ENCODE data around the gene EIF3B. TPM values are rescaled to one million over a fixed set of nuclear protein-coding genes. Genes with fewer than 3 reads are reported as not detected.

EIF3B gene
- total RNA-seq, 1 experiment from 2014 or later, result 333 TPM

DNA sequence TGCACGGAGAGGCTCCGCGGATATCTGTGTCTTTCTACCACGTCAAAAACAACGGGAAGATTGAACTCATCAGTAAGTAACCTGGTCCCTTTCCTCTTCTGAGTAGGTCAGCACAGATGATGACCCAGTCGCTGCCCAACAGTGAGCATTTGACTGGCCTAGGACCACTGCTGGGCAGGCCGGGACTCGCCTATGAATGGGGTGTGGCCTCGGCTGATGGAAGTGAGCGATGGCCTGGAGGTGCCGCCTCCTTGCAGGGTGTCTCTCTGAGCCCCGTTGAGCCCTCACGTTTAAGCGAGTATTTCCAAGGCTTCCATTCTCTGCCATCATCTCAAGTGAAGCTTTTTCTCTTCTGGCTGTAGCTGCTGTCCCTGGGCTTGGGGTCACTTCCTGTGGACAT is 18.1 kb downstream of the EIF3B start:
- intact Hi-C loops (cut with micrococcal nuclease; ENCODE audit: unreplicated experiment), result no loop called here
- H3K4me1 Mint-ChIP-seq (ENCODE audit: low read depth, unreplicated experiment), result no peaks in the 10 kb centered on the region
- CTCF ChIA-PET, result no interaction called here
- no TSS peak for BruUV-seq (replicated peaks)
- DNase-seq, result no peak
- peaks cover 93% of the 10 kb centered on the region for H3K36me3 Mint-ChIP-seq (ENCODE audit: insufficient read depth, unreplicated experiment)
- H3K4me3 Mint-ChIP-seq (ENCODE audit: low read depth, unreplicated experiment), result no peak overlapping the region
- H3K27ac Mint-ChIP-seq (ENCODE audit: unreplicated experiment), result no peak overlapping the region
- H3K27me3 Mint-ChIP-seq (ENCODE audit: unreplicated experiment), result no peaks in the 10 kb centered on the region
- TF ChIP-seq, protein P1, sequence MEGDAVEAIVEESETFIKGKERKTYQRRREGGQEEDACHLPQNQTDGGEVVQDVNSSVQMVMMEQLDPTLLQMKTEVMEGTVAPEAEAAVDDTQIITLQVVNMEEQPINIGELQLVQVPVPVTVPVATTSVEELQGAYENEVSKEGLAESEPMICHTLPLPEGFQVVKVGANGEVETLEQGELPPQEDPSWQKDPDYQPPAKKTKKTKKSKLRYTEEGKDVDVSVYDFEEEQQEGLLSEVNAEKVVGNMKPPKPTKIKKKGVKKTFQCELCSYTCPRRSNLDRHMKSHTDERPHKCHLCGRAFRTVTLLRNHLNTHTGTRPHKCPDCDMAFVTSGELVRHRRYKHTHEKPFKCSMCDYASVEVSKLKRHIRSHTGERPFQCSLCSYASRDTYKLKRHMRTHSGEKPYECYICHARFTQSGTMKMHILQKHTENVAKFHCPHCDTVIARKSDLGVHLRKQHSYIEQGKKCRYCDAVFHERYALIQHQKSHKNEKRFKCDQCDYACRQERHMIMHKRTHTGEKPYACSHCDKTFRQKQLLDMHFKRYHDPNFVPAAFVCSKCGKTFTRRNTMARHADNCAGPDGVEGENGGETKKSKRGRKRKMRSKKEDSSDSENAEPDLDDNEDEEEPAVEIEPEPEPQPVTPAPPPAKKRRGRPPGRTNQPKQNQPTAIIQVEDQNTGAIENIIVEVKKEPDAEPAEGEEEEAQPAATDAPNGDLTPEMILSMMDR (IDR thresholded peaks at IDR 0.05; ENCODE audit: unreplicated experiment), result no peak
- H3K9me3 Mint-ChIP-seq (ENCODE audit: low read depth, unreplicated experiment), result peaks cover 3% of the 10 kb centered on the region

DNA sequence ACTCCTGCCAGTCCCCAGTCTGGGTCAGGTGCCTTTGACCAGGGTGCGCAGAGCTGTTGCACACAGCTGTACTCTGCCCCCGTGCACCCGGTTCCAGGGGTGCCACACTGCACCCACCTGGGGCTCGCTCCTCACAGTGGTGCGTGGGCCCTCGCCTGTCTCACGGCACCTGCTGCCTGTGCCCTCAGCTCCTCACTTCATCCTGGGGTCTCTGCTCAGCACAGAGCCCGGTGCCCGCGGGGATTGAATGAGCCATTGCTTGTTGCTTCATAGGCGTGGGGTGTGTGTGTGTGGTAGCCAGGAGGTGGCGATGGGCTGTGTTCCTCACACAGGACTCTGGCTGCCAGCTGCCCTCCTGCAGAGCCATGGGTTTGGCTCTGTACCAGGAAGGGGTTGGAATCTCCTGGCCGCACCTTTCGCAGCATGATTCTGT is 18.5 kb downstream of the EIF3B start:
- DNase-seq, result no peak
- H3K27ac Mint-ChIP-seq (ENCODE audit: unreplicated experiment), result no peak overlapping the region
- intact Hi-C loops (cut with micrococcal nuclease; ENCODE audit: unreplicated experiment), result no loop called here
- CTCF ChIA-PET, result no interaction called here
- H3K27me3 Mint-ChIP-seq (ENCODE audit: unreplicated experiment), result no peaks in the 10 kb centered on the region
- TF ChIP-seq, protein P1 (IDR thresholded peaks at IDR 0.05; ENCODE audit: unreplicated experiment), result no peak
- peaks cover 91% of the 10 kb centered on the region for H3K36me3 Mint-ChIP-seq (ENCODE audit: insufficient read depth, unreplicated experiment)
- no TSS peak for BruUV-seq (replicated peaks)
- peaks cover 3% of the 10 kb centered on the region for H3K9me3 Mint-ChIP-seq (ENCODE audit: low read depth, unreplicated experiment)
- H3K4me1 Mint-ChIP-seq (ENCODE audit: low read depth, unreplicated experiment), result no peaks in the 10 kb centered on the region
- no peak overlapping the region for H3K4me3 Mint-ChIP-seq (ENCODE audit: low read depth, unreplicated experiment)

GRCh38 chr7:2373646-2374045 is 19.0 kb downstream of the EIF3B start:
- CTCF ChIA-PET, result no interaction called here

GRCh38 chr7:2374401-2374800 is 19.8 kb downstream of the EIF3B start:
- TF ChIP-seq, protein P1 (IDR thresholded peaks at IDR 0.05; ENCODE audit: unreplicated experiment), result no peak
- CTCF ChIA-PET, result no interaction called here
- H3K9me3 Mint-ChIP-seq (ENCODE audit: low read depth, unreplicated experiment), result peaks cover 3% of the 10 kb centered on the region
- intact Hi-C loops (cut with micrococcal nuclease; ENCODE audit: unreplicated experiment), result no loop called here
- no peak for DNase-seq
- no peak overlapping the region for H3K4me3 Mint-ChIP-seq (ENCODE audit: low read depth, unreplicated experiment)
- BruUV-seq (replicated peaks), result no TSS peak
- no peaks in the 10 kb centered on the region for H3K27me3 Mint-ChIP-seq (ENCODE audit: unreplicated experiment)
- peaks cover 91% of the 10 kb centered on the region for H3K36me3 Mint-ChIP-seq (ENCODE audit: insufficient read depth, unreplicated experiment)
- no peak overlapping the region for H3K27ac Mint-ChIP-seq (ENCODE audit: unreplicated experiment)
- no peaks in the 10 kb centered on the region for H3K4me1 Mint-ChIP-seq (ENCODE audit: low read depth, unreplicated experiment)

More at GRCh38 chr7:2373646-2374045, 19.0 kb downstream of the EIF3B start:
- intact Hi-C loops (cut with micrococcal nuclease; ENCODE audit: unreplicated experiment), result no loop called here
- no peak overlapping the region for H3K4me3 Mint-ChIP-seq (ENCODE audit: low read depth, unreplicated experiment)
- no peaks in the 10 kb centered on the region for H3K27me3 Mint-ChIP-seq (ENCODE audit: unreplicated experiment)
- no peak for DNase-seq
- TF ChIP-seq, protein P1 (IDR thresholded peaks at IDR 0.05; ENCODE audit: unreplicated experiment), result no peak
- H3K4me1 Mint-ChIP-seq (ENCODE audit: low read depth, unreplicated experiment), result no peaks in the 10 kb centered on the region
- peaks cover 3% of the 10 kb centered on the region for H3K9me3 Mint-ChIP-seq (ENCODE audit: low read depth, unreplicated experiment)
- H3K27ac Mint-ChIP-seq (ENCODE audit: unreplicated experiment), result no peak overlapping the region
- BruUV-seq (replicated peaks), result no TSS peak
- H3K36me3 Mint-ChIP-seq (ENCODE audit: insufficient read depth, unreplicated experiment), result peaks cover 91% of the 10 kb centered on the region

Data from Calu3 (cell line).